PC-3 (cell line): ENCODE data around the gene ASPM. TPM values are rescaled to one million over a fixed set of nuclear protein-coding genes. Genes with fewer than 3 reads are reported as not detected.
A peak's percentile ranks its signal among the peaks of the same experiment; 100 is the strongest.

Source experiments
- ATAC-seq: fragments of 200-7000 bp; cut with Tn5 transposase; 2 replicates; pipeline ENCODE4 v1.9.1; 2020; ENCODE audit warnings: mild to moderate bottlenecking, moderate library complexity
- BruUV-seq: library from RNA; stranded (reverse); fragments of 400-500 nt; replicated peaks from 2 replicates; lab custom pipeline; 2021; lab: Mats Ljungman, UMichigan
- CTCF ChIA-PET: fragments of 300-600 bp; sonication (Branson Sonifier 250); formaldehyde crosslinking; loops from one replicate; lab custom pipeline; 2022; ENCODE audit warnings: antibody characterized with exemption; lab: Charles Lee
- POLR2A ChIA-PET: fragments of 300-600 bp; sonication (Branson Sonifier 250); formaldehyde crosslinking; loops from one replicate; lab custom pipeline; 2022; ENCODE audit warnings: antibody characterized with exemption; ENCODE audit not compliant: unreplicated experiment; lab: Charles Lee
- DNase-seq: peaks from one replicate; pipeline ENCODE4 v3.0.0-alpha.2; 2015
- H2AFZ ChIP-seq: fragments of 300-600 bp; sonication (generic); 2 replicates; pipeline ENCODE4 v1.6.0; 2016; ENCODE audit warnings: antibody characterized with exemption, low read length
- H3F3A ChIP-seq: fragments of 300-600 bp; sonication (generic); one replicate; pipeline ENCODE4 v1.6.0; 2017; ENCODE audit warnings: antibody characterized with exemption, low read length, control low read depth, mild to moderate bottlenecking; ENCODE audit not compliant: unreplicated experiment
- H3K27ac ChIP-seq: fragments of 300-600 bp; sonication (generic); 2 replicates; pipeline ENCODE4 v1.5.1; 2016; ENCODE audit warnings: mild to moderate bottlenecking, low read length
- H3K27me3 ChIP-seq: fragments of 300-600 bp; sonication (generic); 2 replicates; pipeline ENCODE4 v1.6.1; 2016; ENCODE audit warnings: low read length, mixed read lengths
- H3K36me3 ChIP-seq: fragments of 300-600 bp; sonication (generic); 2 replicates; pipeline ENCODE4 v1.6.1; 2016; ENCODE audit warnings: low read depth, mixed run types, low read length, mixed read lengths
- H3K4me1 ChIP-seq: fragments of 300-600 bp; sonication (generic); 2 replicates; pipeline ENCODE4 v1.5.1; 2016; ENCODE audit warnings: low read length; ENCODE audit not compliant: insufficient read depth
- H3K4me2 ChIP-seq: fragments of 300-600 bp; sonication (generic); 2 replicates; pipeline ENCODE4 v1.6.0; 2016; ENCODE audit warnings: low read length
- H3K4me3 ChIP-seq: fragments of 300-600 bp; sonication (generic); 2 replicates; pipeline ENCODE4 v1.5.1; 2016; ENCODE audit warnings: mild to moderate bottlenecking, low read length, mixed read lengths
- H3K79me2 ChIP-seq: fragments of 300-600 bp; sonication (generic); 2 replicates; pipeline ENCODE4 v1.6.1; 2017; ENCODE audit warnings: low read length, mixed read lengths
- H3K9ac ChIP-seq: fragments of 300-600 bp; sonication (generic); 2 replicates; pipeline ENCODE4 v1.6.0; 2016; ENCODE audit warnings: mild to moderate bottlenecking, low read length
- H3K9me2 ChIP-seq: fragments of 300-600 bp; sonication (generic); replicated peaks from 2 replicates; pipeline ENCODE4 v1.6.1; 2016; ENCODE audit warnings: mixed run types, low read length, mixed read lengths
- H3K9me3 ChIP-seq: fragments of 300-600 bp; sonication (generic); 2 replicates; pipeline ENCODE4 v1.6.1; 2016; ENCODE audit warnings: low read length, mixed read lengths
- H4K20me1 ChIP-seq: fragments of 300-600 bp; sonication (generic); 2 replicates; pipeline ENCODE4 v1.6.1; 2016; ENCODE audit warnings: low read length, mixed read lengths
- EZH2 ChIP-seq: fragments of 300-600 bp; sonication (generic); IDR thresholded peaks from one replicate; pipeline ENCODE4 v1.6.1; 2017; ENCODE audit warnings: antibody characterized with exemption, mild to moderate bottlenecking, low read length; ENCODE audit not compliant: unreplicated experiment
- EZH2phosphoT487 ChIP-seq: fragments of 300-600 bp; sonication (generic); IDR thresholded peaks from 2 replicates; pipeline ENCODE4 v1.6.1; 2018; ENCODE audit warnings: mild to moderate bottlenecking, antibody characterized with exemption, low read length, borderline replicate concordance
- intact Hi-C: fragments of 100-400 bp; cut with micrococcal nuclease; formaldehyde crosslinking; loops from 2 replicates; pipeline ENCODE4 v1.9.0; 2023
- total RNA-seq: library from RNA; depleted of rRNA; stranded (reverse); fragments of >200 nt; gene quantifications from 2 replicates; pipeline ENCODE4 v1.2.3, GENCODE V29; 2014
- TF ChIP-seq, protein P1 (sequence below): fragments of 300-600 bp; sonication (generic); conservative IDR thresholded peaks from 2 replicates; pipeline ENCODE4 v1.5.1; 2017; ENCODE audit warnings: antibody characterized with exemption, low read depth, mild to moderate bottlenecking, low read length

The ASPM gene
- total RNA-seq, 1 experiment from 2014 or later = 35.0 TPM

DNA sequence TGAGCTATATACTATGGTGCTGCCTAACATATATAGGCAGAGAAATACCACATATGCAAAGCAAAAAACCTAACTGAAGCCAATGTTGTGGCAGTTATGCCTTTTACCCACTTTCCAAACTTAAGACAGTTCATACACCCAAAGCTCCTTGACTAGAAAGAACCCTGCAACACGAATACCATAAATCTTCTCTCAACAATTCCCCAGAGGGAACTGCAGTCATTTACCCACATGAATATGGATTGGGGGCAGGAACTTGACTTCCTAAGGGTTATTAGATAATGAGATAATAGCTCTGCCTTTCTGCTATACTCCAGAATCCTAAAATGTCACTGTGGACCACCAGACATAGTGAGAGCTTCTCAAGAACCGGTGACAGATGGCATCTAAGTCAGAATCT, 2.9 kb upstream of the ASPM start:
- Histone ChIP-seq H3K9me2 (no peaks in the 10 kb centered on the region), H3K9ac (no peak overlapping the region), H3K27me3 (no peaks in the 10 kb centered on the region), H3F3A (no peaks in the 10 kb centered on the region), H3K36me3 (no peaks in the 10 kb centered on the region), H4K20me1 (peaks cover 5% of the 10 kb centered on the region), H3K4me2 (no peak overlapping the region), H2AFZ (no peak overlapping the region), H3K79me2 (peaks cover 20% of the 10 kb centered on the region), H3K4me3 (no peak overlapping the region), H3K4me1 (peaks cover under 1% of the 10 kb centered on the region; the same call in 1 of the 2 replicates), H3K9me3 (no peaks in the 10 kb centered on the region), H3K27ac (no peak overlapping the region)
- CTCF ChIA-PET = no interaction called here
- intact Hi-C loops = no loop called here
- POLR2A ChIA-PET = no interaction called here
- no TSS peak for BruUV-seq
- DNase-seq (no peak), ATAC-seq (no peak)
- no peak for TF ChIP-seq EZH2phosphoT487

DNA sequence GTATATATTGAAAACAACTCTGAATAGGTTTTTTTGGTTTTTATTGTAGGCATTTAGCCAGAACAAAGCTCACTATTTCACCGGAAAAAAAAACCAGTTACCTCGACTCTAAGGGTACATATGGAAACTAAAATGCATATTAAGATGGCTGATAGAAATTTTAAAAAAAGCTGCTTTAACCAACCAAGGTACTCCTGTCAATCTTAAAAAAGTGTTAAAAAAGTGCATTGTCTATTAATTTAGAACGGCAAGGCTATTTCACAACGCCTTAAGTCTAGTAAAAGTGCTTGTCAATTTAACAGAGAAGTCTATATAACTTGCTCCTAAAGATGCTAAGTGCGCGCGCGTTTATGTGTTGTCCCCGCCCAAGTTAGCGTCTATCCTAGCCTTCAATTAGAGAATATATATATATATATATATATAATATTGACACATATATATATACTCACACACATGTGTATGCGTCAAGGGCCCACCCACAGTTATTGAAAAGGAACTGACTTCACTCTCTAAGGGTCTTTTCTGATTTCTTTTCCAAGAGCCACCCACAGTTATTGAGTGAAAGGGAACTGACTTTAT, 934 bp downstream of the ASPM start:
- DNase-seq (no peak), ATAC-seq (no peak)
- H3K4me2 ChIP-seq = peak overlapping the region; percentile 91
- H3F3A ChIP-seq = no peaks in the 10 kb centered on the region
- TF ChIP-seq, protein P1, sequence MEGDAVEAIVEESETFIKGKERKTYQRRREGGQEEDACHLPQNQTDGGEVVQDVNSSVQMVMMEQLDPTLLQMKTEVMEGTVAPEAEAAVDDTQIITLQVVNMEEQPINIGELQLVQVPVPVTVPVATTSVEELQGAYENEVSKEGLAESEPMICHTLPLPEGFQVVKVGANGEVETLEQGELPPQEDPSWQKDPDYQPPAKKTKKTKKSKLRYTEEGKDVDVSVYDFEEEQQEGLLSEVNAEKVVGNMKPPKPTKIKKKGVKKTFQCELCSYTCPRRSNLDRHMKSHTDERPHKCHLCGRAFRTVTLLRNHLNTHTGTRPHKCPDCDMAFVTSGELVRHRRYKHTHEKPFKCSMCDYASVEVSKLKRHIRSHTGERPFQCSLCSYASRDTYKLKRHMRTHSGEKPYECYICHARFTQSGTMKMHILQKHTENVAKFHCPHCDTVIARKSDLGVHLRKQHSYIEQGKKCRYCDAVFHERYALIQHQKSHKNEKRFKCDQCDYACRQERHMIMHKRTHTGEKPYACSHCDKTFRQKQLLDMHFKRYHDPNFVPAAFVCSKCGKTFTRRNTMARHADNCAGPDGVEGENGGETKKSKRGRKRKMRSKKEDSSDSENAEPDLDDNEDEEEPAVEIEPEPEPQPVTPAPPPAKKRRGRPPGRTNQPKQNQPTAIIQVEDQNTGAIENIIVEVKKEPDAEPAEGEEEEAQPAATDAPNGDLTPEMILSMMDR = no peak
- TF ChIP-seq EZH2phosphoT487 = no peak
- no peak for TF ChIP-seq EZH2
- H3K27me3 ChIP-seq = no peaks in the 10 kb centered on the region
- H3K4me1 ChIP-seq = peaks cover 4% of the 10 kb centered on the region; the same call in 1 of the 2 replicates
- peak overlapping the region; percentile 96 for H2AFZ ChIP-seq
- peaks cover 13% of the 10 kb centered on the region for H3K36me3 ChIP-seq
- peak overlapping the region; percentile 97 for H3K4me3 ChIP-seq
- peaks cover 58% of the 10 kb centered on the region for H3K79me2 ChIP-seq
- ChIA-PET POLR2A (interaction anchor here (0.7 kb wide), 1 partner anchor 31 kb away, joined by 4 read pairs; no protein-coding TSS in a partner anchor), CTCF (no interaction called here)
- H3K9ac ChIP-seq = peak overlapping the region; percentile 82
- peaks cover 7% of the 10 kb centered on the region for H4K20me1 ChIP-seq
- intact Hi-C loops = loop anchor here (1.0 kb wide), 1 partner anchor 13 kb away; no protein-coding TSS in a partner anchor
- H3K9me2 ChIP-seq = no peaks in the 10 kb centered on the region
- H3K9me3 ChIP-seq = no peaks in the 10 kb centered on the region
- peak overlapping the region; percentile 59 for H3K27ac ChIP-seq
- BruUV-seq = no TSS peak

DNA sequence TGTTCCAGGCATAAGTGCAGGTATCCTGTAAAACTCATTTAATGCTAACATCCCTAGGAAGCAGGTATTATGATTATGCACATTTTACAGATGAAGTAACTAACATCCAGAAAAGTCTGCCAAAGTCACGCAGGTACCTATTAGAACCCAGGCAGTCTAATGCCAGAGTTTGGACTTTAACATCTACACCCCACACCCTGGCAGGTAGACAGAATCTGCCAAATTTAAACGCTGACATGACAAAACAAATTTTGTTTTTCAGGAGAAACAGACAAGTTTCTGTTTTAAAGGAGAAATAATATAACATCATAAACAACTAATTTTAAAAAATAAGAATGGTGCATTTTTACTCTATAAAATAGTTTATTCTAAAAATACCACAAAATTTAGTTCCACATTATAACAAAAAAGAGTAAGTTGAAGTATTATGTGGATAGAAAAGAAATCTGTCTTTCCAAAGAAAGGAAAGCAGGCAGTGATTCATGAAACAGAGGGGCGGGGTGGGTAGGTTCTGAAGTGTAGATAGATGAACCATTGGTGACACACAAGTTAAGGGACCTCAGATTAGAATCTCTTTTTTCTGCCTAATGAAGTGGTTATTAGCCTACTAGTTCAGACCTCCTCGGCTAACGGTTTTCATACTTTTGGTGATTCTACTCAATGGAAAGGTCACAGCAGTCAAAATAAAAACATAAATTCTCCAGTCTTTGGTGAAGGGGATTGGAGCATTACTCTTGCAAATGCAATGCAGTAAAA, 1.7 kb downstream of the ASPM start:
- ATAC-seq = peak; percentile 20
- H3F3A ChIP-seq = no peaks in the 10 kb centered on the region
- intact Hi-C loops = loop anchor here (1.0 kb wide), 1 partner anchor 12 kb away; no protein-coding TSS in a partner anchor
- H3K9ac ChIP-seq = peak overlapping the region; percentile 39
- peak overlapping the region; percentile 91 for H3K4me2 ChIP-seq
- TF ChIP-seq EZH2 = no peak
- TF ChIP-seq EZH2phosphoT487 = no peak
- TF ChIP-seq, protein P1 = no peak
- H2AFZ ChIP-seq = no peak overlapping the region
- no TSS peak for BruUV-seq
- H3K9me2 ChIP-seq = no peaks in the 10 kb centered on the region
- H3K4me1 ChIP-seq = peaks cover 4% of the 10 kb centered on the region; the same call in 1 of the 2 replicates
- no peaks in the 10 kb centered on the region for H3K9me3 ChIP-seq
- ChIA-PET CTCF (no interaction called here), POLR2A (interaction anchor here (0.7 kb wide), 1 partner anchor 30 kb away, joined by 4 read pairs; no protein-coding TSS in a partner anchor)
- H3K79me2 ChIP-seq = peaks cover 66% of the 10 kb centered on the region
- H3K27me3 ChIP-seq = no peaks in the 10 kb centered on the region
- H3K36me3 ChIP-seq = peaks cover 13% of the 10 kb centered on the region
- H3K4me3 ChIP-seq = peak overlapping the region; percentile 97
- H3K27ac ChIP-seq = no peak overlapping the region
- peak; percentile 42 for DNase-seq
- peaks cover 7% of the 10 kb centered on the region for H4K20me1 ChIP-seq
